HEK293 (cell line): ENCODE measurements around the gene NAV2.
A peak's percentile ranks its signal among the peaks of the same experiment; 100 is the strongest.
"Not testable (repeated sequence)": the region's sequence is repeated elsewhere in the genome, so short reads cannot be mapped to it uniquely, and the experiment has no call there.

Source experiments
- CTCF ChIA-PET: fragments of 350-600 bp; formaldehyde crosslinking; extraction: SDS; loops from one replicate; lab custom pipeline; 2021; ENCODE audit warnings: antibody characterized with exemption; lab: Yijun Ruan, JAX
- POLR2A ChIA-PET: fragments of 300-600 bp; formaldehyde crosslinking; extraction: SDS; loops from one replicate; lab custom pipeline; 2020; ENCODE audit warnings: antibody characterized with exemption, inconsistent platforms; lab: Yijun Ruan, JAX
- H3K27ac ChIP-seq: fragments of 200-500 bp; sonication (Bioruptor generic); 2 replicates; pipeline ENCODE4 v1.5.1; 2014; ENCODE audit warnings: low read depth, low read length, control low read depth, inconsistent platforms; ENCODE audit errors: extremely low read depth
- H3K36me3 ChIP-seq, 2 experiments: fragments of 200-500 bp in 1 of 2; sonication (Bioruptor generic) in 1 of 2; 1 replicate in 1 of 2; 2 replicates in 1 of 2; pipeline ENCODE4 v1.5.1; 2014 to 2017; ENCODE audit warnings: inconsistent platforms in 2 of 2, low read length in 2 of 2; ENCODE audit not compliant: control insufficient read depth in 2 of 2, insufficient read depth in 1 of 2
- H3K4me1 ChIP-seq: fragments of 200-500 bp; sonication (Bioruptor generic); 2 replicates; pipeline ENCODE4 v1.5.1; 2014; ENCODE audit warnings: mild to moderate bottlenecking, low read length, inconsistent platforms; ENCODE audit not compliant: control insufficient read depth, insufficient read depth
- H3K4me3 ChIP-seq: 2 replicates; pipeline ENCODE4 v1.5.1; 2011; ENCODE audit warnings: low read depth, mild to moderate bottlenecking, control low read depth, low read length, moderate library complexity
- H3K9me3 ChIP-seq: fragments of 200-500 bp; sonication (Bioruptor generic); 2 replicates; pipeline ENCODE4 v1.5.1; 2014; ENCODE audit warnings: low read depth, low read length, inconsistent platforms; ENCODE audit not compliant: control insufficient read depth, insufficient read depth
- ELK4 ChIP-seq: IDR thresholded peaks from 2 replicates; pipeline ENCODE4 v1.6.1; 2011; ENCODE audit warnings: mild to moderate bottlenecking, low read depth, low read length, borderline replicate concordance
- GLI2 ChIP-seq: fragments of 450-650 bp; formaldehyde crosslinking; IDR thresholded peaks from 2 replicates; pipeline ENCODE4; 2017; ENCODE audit warnings: missing biosample characterization, missing genetic modification characterization, low read depth, borderline replicate concordance
- GLIS2 ChIP-seq: fragments of 450-650 bp; formaldehyde crosslinking; IDR thresholded peaks from 2 replicates; pipeline ENCODE4 v1.5.1; 2016; ENCODE audit warnings: missing biosample characterization, missing genetic modification characterization
- MYNN ChIP-seq: fragments of 450-650 bp; formaldehyde crosslinking; IDR thresholded peaks from 2 replicates; pipeline ENCODE4 v1.5.1; 2016; ENCODE audit warnings: missing biosample characterization, missing genetic modification characterization, borderline replicate concordance
- SCRT2 ChIP-seq: fragments of 450-650 bp; formaldehyde crosslinking; IDR thresholded peaks from 2 replicates; pipeline ENCODE4 v1.5.1; 2016; ENCODE audit warnings: missing biosample characterization, missing genetic modification characterization
- TRIM28 ChIP-seq: IDR thresholded peaks from 2 replicates; pipeline ENCODE4 v1.6.1; 2011; ENCODE audit warnings: low read length, control low read depth, borderline replicate concordance
- ZBTB10 ChIP-seq: fragments of 450-650 bp; formaldehyde crosslinking; IDR thresholded peaks from 2 replicates; pipeline ENCODE4 v1.5.1; 2016; ENCODE audit warnings: missing biosample characterization, missing genetic modification characterization
- ZBTB49 ChIP-seq: fragments of 450-650 bp; formaldehyde crosslinking; IDR thresholded peaks from 2 replicates; pipeline ENCODE4 v1.5.1; 2016; ENCODE audit warnings: missing biosample characterization, missing genetic modification characterization, low read depth
- ZNF132 ChIP-seq: fragments of 450-650 bp; formaldehyde crosslinking; IDR thresholded peaks from 2 replicates; pipeline ENCODE4 v1.5.1; 2017; ENCODE audit warnings: missing biosample characterization, missing genetic modification characterization, borderline replicate concordance
- ZNF157 ChIP-seq: fragments of 450-650 bp; formaldehyde crosslinking; IDR thresholded peaks from 2 replicates; pipeline ENCODE4 v1.5.1; 2016; ENCODE audit warnings: missing biosample characterization, missing genetic modification characterization
- ZNF211 ChIP-seq: fragments of 450-650 bp; formaldehyde crosslinking; IDR thresholded peaks from 2 replicates; pipeline ENCODE4 v1.5.1; 2016; ENCODE audit warnings: low read depth, missing biosample characterization, missing genetic modification characterization
- ZNF23 ChIP-seq: fragments of 450-650 bp; formaldehyde crosslinking; IDR thresholded peaks from 2 replicates; pipeline ENCODE4 v1.5.1; 2016; ENCODE audit warnings: missing biosample characterization, missing genetic modification characterization, borderline replicate concordance
- ZNF473 ChIP-seq: fragments of 450-650 bp; formaldehyde crosslinking; IDR thresholded peaks from 2 replicates; pipeline ENCODE4 v1.5.1; 2017; ENCODE audit warnings: missing biosample characterization, missing genetic modification characterization
- ZNF654 ChIP-seq: fragments of 450-650 bp; formaldehyde crosslinking; IDR thresholded peaks from 2 replicates; pipeline ENCODE4 v1.5.1; 2016; ENCODE audit warnings: low read depth, missing biosample characterization, missing genetic modification characterization
- ZNF701 ChIP-seq: fragments of 450-650 bp; formaldehyde crosslinking; IDR thresholded peaks from 2 replicates; pipeline ENCODE4 v1.5.1; 2016; ENCODE audit warnings: missing biosample characterization, missing genetic modification characterization

NAV2 gene

GRCh38 chr11:19894404-19894803, 181.8 kb downstream of the NAV2 start:
- Histone ChIP-seq H3K27ac (no peak overlapping the region), H3K9me3 (no peaks in the 10 kb centered on the region), H3K4me1 (no peaks in the 10 kb centered on the region), H3K36me3 (no peaks in the 10 kb centered on the region), H3K4me3 (no peak overlapping the region)
- ChIA-PET POLR2A (no interaction called here), CTCF (interaction anchor here (1.0 kb wide), 1 partner anchor 9 kb away, joined by 5 read pairs; no protein-coding TSS in a partner anchor)
- TF ChIP-seq ELK4, result no peak
- TF ChIP-seq ZBTB10 (tag by site-specific recombination), result no peak
- TF ChIP-seq MYNN, result no peak
- no peak for TF ChIP-seq ZNF473 (tag by site-specific recombination)
- no peak for TF ChIP-seq ZNF157
- TF ChIP-seq ZNF132 (tag by site-specific recombination), result no peak
- TF ChIP-seq ZNF211 (tag by site-specific recombination), result no peak
- no peak for TF ChIP-seq GLIS2
- TF ChIP-seq ZNF654, result no peak

GRCh38 chr11:19895037-19895436, 182.4 kb downstream of the NAV2 start:
- POLR2A ChIA-PET, result not testable (repeated sequence)

GRCh38 chr11:19895776-19896175, 183.1 kb downstream of the NAV2 start:
- no peak for TF ChIP-seq GLI2
- no peak for TF ChIP-seq ZNF157
- TF ChIP-seq ZNF701, result no peak
- peak; percentile 80 for TF ChIP-seq SCRT2 (tag by site-specific recombination)
- no peak for TF ChIP-seq TRIM28
- TF ChIP-seq ZNF23 (tag by site-specific recombination), result no peak
- no peak for TF ChIP-seq ZBTB49
- TF ChIP-seq, all 188 proteins: peak for 1
- Histone ChIP-seq H3K9me3 (no peaks in the 10 kb centered on the region), H3K27ac (no peak overlapping the region), H3K36me3 (no peaks in the 10 kb centered on the region), H3K4me1 (no peaks in the 10 kb centered on the region), H3K4me3 (no peak overlapping the region)
- POLR2A ChIA-PET, result no interaction called here
- CTCF ChIA-PET, result interaction anchor here (0.6 to 1.0 kb wide), 2 partner anchors 119 to 153 kb away, joined by 3 read pairs; no protein-coding TSS in a partner anchor

More at GRCh38 chr11:19895037-19895436, 182.4 kb downstream of the NAV2 start:
- H3K9me3 ChIP-seq, H3K36me3 ChIP-seq, H3K4me3 ChIP-seq, CTCF ChIA-PET, H3K4me1 ChIP-seq, H3K27ac ChIP-seq: not testable (repeated sequence)
